Activated gamma-delta T cell (primary cell): ENCODE results near the gene SEMA3C.

Experiments used
- DNase-seq: peaks from one replicate; lab custom pipeline; 2025; lab: John Stamatoyannopoulos, UW

SEMA3C gene

DNA sequence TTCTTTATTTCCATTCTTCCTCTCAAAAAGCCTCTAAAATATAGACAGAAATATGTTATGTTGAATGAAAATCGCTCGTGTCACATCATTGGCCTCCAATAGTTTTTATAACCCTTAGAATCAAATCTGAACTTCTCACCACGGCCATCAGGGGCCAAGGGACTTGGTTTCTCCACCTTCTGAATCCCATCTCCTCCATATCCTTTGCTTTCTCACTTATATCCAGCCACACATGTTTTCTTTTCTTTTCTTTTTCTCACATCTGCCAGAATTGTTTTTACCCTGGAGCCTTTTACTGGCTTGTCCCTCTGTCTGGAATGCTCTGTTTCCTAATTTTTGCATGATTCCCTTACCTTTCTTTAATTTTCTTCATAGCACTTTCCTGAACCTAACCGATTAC lies 184.8 kb downstream of the SEMA3C start:
- no peak for DNase-seq

DNA sequence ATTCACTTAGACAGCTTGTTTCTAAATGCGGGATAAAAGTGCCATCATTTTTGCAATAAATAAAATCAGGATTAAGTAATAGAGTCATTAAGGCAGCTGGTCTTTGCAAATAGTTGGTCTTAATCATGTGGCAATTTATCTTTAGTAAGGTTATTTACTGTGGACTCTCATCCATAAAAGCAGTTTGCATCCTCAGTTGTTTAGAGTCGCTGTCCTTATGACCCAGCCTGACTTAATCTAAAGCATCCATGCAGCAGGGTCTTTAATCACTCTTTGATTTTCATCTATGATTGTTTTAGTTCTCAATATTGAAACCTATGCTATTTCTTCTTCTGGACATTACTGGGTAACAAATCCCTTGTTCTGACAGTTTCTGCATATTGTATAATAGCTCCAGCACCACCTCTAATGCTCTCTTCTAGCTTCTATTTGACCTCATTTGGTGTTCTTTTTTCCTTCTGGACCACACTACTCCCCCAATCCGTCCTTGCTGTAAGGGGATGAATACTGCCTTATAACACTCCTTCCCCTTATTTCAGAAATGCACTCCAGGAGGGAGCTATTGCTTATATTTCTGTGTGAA lies 185.4 kb downstream of the SEMA3C start:
- DNase-seq = no peak

- DNase-seq = no peak
These were observed 186.2 kb downstream of the SEMA3C start for GRCh38 chr7:80732630-80733029.

DNA sequence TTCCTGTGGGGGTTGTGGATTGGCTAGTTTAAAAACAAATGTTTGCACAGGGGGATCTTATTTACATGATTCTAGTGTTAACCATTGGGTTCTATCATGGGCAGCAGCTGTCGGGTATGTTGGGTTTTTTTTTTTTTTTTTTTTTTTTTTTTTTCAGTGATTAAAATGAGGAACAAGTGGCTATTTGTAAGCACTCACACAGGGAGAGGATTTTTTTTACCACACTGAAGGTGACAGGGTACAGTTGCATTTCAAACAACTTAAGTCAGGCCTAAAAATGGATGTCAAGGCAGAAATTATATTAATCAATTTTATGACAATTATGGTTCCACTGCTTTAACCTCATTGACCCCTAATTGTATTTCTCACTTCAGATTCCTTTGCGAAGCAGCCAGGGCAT lies 187.6 kb downstream of the SEMA3C start:
- no peak for DNase-seq

- DNase-seq = no peak
These were observed 189.1 kb downstream of the SEMA3C start for GRCh38 chr7:80729591-80730320.

DNA sequence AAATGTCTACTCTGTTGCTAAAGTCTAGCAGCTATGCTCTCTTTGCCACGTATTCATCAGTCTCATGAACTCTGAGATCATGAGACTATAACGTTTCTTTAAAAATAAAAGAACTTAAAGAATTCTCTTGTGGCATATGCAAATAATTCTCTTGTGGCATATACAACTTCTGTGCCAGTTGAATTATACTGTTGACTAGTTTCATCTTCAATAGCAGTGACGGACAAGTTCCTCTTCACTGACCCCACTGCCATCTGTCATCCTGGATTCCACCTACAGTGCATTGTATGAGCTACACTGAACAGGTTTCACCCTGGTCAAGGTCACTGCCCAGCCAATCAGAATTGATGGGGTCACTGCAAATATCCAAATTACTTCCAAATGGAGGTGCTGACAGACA lies 192.2 kb downstream of the SEMA3C start:
- no peak for DNase-seq

- DNase-seq = no peak
These were observed 193.7 kb downstream of the SEMA3C start for GRCh38 chr7:80725181-80725611.

- no peak for DNase-seq
These were observed 194.5 kb downstream of the SEMA3C start for GRCh38 chr7:80724249-80724871.

GRCh38 chr7:80722616-80723195 lies 196.1 kb downstream of the SEMA3C start:
- DNase-seq = no peak

GRCh38 chr7:80721883-80722615 lies 196.8 kb downstream of the SEMA3C start:
- no peak for DNase-seq

GRCh38 chr7:80720146-80720545 lies 198.7 kb downstream of the SEMA3C start:
- no peak for DNase-seq

GRCh38 chr7:80719261-80719660 lies 199.6 kb downstream of the SEMA3C start:
- DNase-seq = no peak

- no peak for DNase-seq
These were observed 207.3 kb downstream of the SEMA3C start for GRCh38 chr7:80711531-80711930.

DNA sequence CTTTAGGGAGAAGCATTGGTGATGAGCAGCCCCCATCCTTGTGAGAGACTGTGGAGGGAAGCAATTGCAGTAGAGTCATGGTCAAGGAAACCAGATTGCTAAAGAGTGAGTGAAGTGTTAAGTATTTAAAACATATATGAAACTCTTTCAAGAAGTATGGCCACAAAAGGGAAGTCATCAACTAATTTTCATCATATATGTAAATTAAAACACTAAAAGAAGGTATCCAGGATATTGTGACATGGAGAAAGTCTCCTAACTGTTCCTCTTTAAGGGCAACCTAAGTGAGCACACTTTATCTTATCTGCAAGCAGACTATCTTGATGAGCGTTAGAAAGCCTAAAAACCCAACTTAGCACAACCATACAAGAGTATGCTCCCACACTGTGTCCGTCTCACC lies 210.7 kb downstream of the SEMA3C start:
- no peak for DNase-seq

DNA sequence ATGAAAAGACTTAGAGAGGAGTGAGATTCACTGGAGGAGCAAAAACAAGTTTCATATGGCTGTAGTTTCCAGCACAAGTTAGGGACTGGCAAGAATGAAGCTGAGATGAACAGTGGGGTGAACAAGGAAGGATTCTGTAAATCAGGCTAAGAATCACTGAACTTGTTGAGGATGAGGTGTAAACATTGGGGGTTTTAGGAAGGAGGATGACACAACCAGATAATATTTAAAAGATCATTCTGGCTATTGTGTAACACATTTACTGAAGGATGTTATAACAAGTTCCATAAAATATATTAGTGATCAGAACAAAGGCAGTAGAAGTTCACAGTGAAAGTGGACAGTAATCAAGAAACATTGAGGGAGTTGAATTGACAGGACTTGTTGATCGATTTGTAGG lies 211.5 kb downstream of the SEMA3C start:
- no peak for DNase-seq

DNA sequence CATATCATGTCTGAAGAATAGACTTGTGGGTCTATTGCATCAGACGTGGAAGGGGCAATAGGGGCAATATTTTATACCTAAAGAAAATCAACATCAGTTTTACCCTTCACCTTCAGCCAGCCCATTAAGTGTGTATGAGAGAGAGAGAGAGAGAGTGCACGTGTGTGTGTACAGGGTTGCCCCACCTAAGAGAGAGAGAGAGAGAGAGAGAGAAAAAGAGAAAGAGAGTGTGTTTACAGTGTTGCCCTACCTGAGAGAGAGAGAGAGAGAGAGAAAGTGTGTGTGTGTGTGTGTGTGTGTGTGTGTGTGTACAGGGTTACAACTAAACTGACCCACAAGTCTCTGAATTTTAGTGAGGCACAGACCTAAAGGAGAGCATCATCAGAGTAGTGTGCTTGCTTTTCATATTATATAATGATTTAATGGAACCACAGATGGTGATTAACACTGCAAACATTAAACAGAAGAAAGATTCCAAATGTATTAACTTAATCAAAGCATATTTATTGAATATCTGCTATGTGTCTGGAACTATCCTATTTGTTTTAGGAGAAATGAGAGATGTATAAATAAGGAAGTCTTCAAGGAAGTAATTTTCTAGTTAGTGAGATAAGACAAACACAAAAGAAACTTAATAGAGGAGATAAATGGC lies 213.6 kb downstream of the SEMA3C start:
- no peak for DNase-seq

GRCh38 chr7:80703272-80703671 lies 215.6 kb downstream of the SEMA3C start:
- no peak for DNase-seq

GRCh38 chr7:80699721-80700256 lies 219.1 kb downstream of the SEMA3C start:
- no peak for DNase-seq

DNA sequence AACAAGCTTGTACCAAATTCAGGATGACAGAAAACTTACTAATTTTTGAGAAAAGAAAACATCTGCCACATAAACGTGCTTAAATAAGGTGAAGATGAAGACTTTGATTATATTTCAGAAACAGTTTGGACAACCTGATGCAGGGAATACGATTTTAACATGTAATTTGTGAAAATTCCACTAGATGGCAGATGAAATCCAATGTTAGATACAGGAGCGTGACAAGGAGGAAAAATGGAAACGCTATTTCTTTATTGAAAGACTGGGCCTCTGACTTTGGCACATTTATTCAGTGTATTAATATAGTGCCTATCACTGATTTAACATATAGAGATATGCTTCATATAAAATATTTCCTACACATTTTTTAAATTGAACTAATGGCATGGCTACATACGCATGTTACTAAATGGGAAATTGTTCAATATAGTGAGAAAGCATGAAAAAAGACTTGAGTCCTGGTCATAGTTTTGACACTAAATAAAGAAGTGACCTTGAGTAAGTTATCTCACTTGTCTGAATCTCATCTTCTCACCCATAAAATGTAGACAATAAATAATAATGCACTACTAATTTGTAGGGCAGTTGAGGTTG lies 219.7 kb downstream of the SEMA3C start:
- no peak for DNase-seq
